Omental fat pad (tissue), 4 donors: Measurements from ENCODE around the gene SHISA9. TPM values are rescaled to one million over a fixed set of nuclear protein-coding genes. Genes with fewer than 3 reads are reported as not detected.

Experiments used
- ATAC-seq: fragments of 150-250 bp; one replicate; pipeline ENCODE4 v1.9.1; 2016; ENCODE audit warnings: mild to moderate bottlenecking, moderate library complexity; ENCODE audit not compliant: low FRiP score
- DNase-seq: peaks from one replicate; pipeline ENCODE4 v3.0.0-alpha.2; 2019; ENCODE audit warnings: low spot score
- CTCF ChIP-seq, 3 donors: fragments of 450-650 bp; IDR thresholded peaks; one replicate each; pipeline ENCODE4 v1.5.1; 2016 to 2017; ENCODE audit warnings: antibody characterized with exemption in 3 of 3, mild to moderate bottlenecking in 3 of 3, moderate library complexity in 2 of 3
- total RNA-seq, 4 donors: library from RNA; depleted of rRNA; stranded (reverse); fragments of >200 nt; gene quantifications; one replicate each; pipeline ENCODE4 v1.1.0, GENCODE V29; 2016

The SHISA9 gene
- total RNA-seq, 4 donors from 2014 or later: 1.1 TPM; not detected in 3

GRCh38 chr16:13104772-13105171 lies 203.4 kb downstream of the SHISA9 start:
- DNase-seq (no peak), ATAC-seq (no peak)
- TF ChIP-seq CTCF (IDR thresholded peaks at IDR 0.05): no peak

GRCh38 chr16:13105427-13105826 lies 204.0 kb downstream of the SHISA9 start:
- no peak for ATAC-seq
- TF ChIP-seq CTCF (IDR thresholded peaks at IDR 0.05): no peak
- DNase-seq: no peak

GRCh38 chr16:13106464-13106863 lies 205.1 kb downstream of the SHISA9 start:
- no peak for ATAC-seq
- TF ChIP-seq CTCF (IDR thresholded peaks at IDR 0.05): no peak
- DNase-seq: no peak

GRCh38 chr16:13108126-13108525 lies 206.7 kb downstream of the SHISA9 start:
- TF ChIP-seq CTCF (IDR thresholded peaks at IDR 0.05): no peak
- DNase-seq: no peak
- ATAC-seq: no peak

- ATAC-seq (no peak), DNase-seq (no peak)
- TF ChIP-seq CTCF (IDR thresholded peaks at IDR 0.05): no peak
Observed at GRCh38 chr16:13109171-13109570, 207.8 kb downstream of the SHISA9 start.

- ATAC-seq (no peak), DNase-seq (no peak)
- TF ChIP-seq CTCF (IDR thresholded peaks at IDR 0.05): no peak
Observed at GRCh38 chr16:13110124-13110796, 208.9 kb downstream of the SHISA9 start.

- no peak for TF ChIP-seq CTCF (IDR thresholded peaks at IDR 0.05)
- ATAC-seq (no peak), DNase-seq (no peak)
Observed at GRCh38 chr16:13111747-13112146, 210.3 kb downstream of the SHISA9 start.
